Measurements from ENCODE around the gene ATXN7.

- TF ChIP-seq POLR2A (IDR thresholded peaks at IDR 0.05) (no peak), CTCF (IDR thresholded peaks at IDR 0.05) (no peak)
These were observed 175.7 kb downstream of the ATXN7 start for GRCh38 chr3:64039332-64039731.
